ENCODE measurements around the gene CHD9.
A peak's percentile ranks its signal among the peaks of the same experiment; 100 is the strongest.
"Not testable (repeated sequence)": the region's sequence is repeated elsewhere in the genome, so short reads cannot be mapped to it uniquely, and the experiment has no call there.

Gene CHD9

DNA sequence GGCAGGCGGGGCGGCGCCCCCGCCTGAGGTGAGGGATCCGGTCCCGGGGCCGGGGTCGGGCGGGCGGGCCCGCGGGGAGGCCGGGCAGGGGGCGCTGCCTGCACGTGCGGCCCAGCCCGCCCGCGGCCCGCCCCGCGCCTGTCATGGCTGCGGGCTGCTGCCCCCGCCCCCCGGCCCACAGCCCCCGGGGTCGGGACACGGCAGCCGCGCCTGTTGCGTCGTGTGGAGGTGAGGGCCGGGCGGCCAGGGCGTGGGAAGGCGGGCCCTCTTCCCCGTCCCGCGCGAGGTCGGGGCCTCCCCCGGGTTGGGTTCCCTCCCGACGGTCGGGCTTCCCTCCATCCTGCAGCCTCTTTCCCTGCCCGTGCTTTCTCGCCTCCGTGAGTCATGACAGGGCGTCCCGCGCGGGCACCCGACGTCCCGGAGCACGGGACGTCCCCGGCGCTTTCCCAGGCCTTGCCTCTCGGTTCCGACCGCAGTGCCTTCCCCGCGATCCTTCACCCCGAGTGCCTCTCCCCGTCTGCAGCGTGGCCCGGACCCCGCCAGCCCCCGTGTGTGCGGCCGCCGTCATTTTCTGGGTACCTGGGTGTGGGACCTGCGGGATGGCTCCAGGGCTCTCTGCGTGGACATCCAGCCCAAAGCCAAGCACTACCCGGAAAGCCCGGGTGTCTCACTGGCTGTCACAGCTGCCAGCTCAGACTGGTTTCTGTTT is 76.7 kb downstream of the CHD9 start:
- DNase-seq (ENCODE audit: low spot score) = peak; percentile 39

DNA sequence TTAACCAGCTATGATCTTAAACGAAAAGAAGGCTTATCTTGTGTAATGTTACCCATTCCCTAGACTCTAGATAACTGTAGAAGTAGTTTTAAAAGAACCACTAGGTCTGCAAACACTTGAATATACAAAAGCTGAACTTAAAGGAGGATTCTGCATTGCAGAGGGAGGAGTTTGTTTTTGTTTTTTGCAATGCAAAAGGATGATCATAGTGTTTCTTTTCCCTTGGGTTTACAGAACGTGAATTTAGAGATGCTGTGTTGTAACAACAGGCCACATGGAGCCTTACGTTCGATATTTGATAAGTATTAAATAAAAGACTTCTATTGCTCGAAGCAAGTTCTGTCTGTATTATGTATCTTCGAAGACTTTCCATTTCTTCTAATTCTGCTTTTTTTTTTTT is 77.6 kb downstream of the CHD9 start:
- peak; percentile 25 for DNase-seq (ENCODE audit: low spot score)

DNA sequence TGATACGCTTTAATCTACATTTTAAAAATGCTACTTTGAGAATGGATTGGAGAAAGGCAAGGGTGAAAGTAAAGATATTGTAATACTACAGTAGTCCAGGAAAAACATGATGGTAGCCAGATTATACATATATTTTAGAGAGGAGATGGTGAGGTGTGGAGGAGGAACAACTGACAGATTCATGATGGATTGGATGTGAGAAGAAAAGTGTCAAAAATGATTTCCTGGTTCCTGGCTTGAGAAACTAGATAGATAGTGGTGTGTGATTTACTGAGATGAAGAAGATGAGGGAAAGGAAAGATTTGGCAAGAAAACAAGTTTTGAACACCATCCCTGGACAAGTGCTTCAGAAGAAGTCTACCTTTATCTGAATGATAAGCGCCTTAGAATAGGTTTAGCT is 80.5 kb downstream of the CHD9 start:
- no peak for DNase-seq (ENCODE audit: low spot score)

DNA sequence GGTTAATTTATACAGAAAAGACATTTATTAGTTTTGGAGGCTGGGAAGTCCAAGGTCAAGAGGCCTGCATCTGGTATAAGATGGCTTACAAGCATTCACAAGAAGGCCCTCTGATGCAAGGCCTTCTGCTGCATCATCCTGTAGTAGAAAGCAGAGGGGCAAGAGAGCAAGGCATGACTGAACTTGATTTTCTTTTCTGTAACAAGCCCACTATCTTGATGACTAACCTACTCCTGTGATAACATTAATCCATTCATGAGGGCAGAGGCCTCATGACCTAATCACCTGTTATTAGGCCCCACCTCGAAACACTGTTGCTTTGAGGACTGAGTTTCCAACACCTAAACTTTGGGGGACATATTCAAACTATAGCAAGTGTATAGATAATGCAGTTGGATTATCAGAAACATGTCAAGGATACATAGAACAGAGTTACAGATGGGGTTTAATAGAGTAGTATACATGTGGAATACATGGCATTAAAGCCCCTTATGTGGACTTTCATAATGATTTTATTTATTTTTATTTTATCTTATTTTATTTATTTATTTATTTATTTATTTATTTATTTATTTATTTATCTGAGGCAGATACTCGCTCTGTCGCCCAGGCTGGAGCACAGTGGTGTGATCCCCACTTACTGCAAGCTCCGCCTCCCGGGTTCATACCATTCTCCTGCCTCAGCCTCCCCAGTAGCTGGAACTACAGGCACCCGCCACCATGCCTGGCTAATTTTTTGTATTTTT is 88.2 kb downstream of the CHD9 start:
- DNase-seq (ENCODE audit: low spot score) = no peak

DNA sequence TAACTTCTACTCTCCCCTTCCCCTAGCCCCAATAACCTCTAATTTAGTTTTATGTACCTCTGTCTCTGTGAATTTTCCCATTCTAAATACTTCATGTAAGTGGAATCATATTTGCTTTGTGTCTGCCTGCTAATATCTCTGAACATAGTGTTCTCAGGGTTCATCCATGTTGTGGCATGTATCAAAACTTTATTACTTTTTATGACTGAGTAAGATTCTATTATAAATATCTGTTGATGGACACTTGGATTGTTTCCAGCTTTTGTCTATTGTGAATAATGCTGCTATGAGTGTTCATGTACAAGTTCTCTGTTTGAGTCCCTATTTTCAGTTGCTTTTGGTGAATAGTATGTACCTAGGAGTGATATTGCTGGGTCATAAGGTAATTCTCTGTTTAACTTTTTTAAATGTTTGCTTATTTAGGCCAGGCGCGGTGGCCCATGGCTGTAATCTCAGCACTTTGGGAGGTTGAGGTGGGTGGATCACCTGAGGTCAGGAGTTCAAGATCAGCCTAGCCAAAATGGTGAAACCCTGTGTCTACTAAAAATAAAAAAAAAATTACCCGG is 92.8 kb downstream of the CHD9 start:
- DNase-seq (ENCODE audit: low spot score) = no peak

DNA sequence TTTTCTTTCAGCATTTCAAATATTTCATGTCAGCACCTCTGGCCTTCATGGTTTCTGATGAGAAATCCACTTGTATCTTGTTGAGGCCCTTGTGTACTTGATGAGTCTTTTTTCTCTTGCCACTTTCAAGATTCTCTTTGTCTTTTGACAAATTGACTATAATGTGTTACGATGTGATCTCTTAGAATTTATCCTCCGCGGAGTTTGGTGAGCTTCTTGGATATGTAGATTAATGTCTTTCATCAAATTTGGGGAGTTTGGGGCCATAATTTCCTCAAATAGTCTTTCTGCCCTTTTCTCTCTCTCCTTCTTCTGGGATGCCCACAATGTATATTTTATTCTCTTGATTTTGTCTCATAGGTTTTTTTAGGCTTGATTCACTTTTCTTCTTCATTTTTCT is 96.0 kb downstream of the CHD9 start:
- no peak for DNase-seq (ENCODE audit: low spot score)

DNA sequence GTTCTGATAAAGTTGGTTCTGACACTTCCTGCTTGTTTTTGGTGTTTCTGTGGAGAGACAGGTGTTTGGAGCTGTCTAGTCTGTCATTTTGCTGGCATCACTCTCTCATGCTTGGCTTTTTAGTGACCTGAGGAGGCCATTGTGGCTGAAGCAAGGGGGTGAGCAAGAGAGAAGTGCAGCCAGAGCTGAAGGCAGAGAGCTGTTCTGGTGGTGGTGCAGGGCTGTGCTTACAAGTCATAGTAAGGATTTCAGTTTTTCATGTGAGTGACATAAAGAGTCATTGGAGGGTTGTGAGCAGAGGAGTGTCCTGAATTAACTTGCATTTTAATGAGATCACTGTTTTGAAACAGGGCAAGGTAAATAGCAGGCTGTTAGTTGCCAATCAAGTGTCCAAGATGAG is 97.5 kb downstream of the CHD9 start:
- DNase-seq (ENCODE audit: low spot score) = no peak

DNA sequence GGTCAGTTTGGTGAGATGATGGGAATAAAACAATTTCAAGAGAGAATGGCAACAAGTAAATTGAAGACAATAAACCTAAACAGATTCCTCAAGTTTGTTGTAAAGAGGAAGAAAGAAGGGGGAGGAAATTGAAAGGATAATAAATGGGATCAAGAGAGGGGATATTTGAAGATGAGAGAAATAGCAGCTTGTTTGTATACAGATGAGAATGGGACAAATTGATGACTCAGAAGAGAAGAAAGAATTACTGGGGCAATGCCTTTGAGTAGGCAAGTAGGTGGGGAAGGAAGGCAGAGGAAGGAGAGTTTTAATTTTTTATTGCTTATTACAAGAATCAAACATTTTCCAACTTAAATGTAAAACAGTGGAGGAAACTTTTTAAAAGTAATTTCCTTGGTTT is 98.3 kb downstream of the CHD9 start:
- no peak for DNase-seq (ENCODE audit: low spot score)

DNA sequence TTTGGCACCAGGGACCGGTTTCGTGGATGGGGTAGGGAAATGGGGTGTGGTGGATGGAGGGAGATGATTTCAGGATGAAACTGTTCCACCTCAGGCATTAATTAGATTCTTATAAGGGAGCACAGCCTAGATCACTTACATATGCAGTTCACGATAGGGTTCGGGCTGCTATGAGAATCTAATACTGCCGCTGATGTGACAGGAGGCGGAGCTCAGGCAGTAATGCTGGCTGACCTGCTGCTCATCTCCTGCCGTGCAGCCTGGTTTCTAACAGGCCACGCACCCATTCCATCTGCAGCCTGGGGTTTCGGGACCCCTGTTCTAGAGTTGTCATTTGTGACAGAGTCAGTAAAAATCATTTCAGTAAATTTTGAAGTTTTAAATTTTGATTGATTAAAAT is 99.7 kb downstream of the CHD9 start:
- DNase-seq (ENCODE audit: low spot score) = no peak

DNA sequence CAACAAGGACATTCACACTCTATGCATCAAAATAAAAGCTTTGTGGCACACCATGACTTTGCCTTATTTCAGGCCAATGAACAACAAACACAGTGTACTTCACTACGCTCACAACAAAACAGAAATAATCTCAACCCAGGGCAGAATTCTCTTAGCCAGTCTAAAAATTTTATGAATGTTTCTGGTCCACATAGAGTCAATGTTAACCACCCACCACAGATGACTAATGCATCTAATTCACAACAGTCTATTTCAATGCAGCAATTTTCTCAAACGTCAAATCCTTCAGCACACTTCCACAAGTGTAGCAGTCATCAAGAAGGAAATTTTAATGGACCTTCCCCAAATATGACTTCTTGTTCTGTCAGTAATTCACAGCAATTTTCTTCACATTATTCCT is 101.7 kb downstream of the CHD9 start:
- DNase-seq (ENCODE audit: low spot score) = no peak

DNA sequence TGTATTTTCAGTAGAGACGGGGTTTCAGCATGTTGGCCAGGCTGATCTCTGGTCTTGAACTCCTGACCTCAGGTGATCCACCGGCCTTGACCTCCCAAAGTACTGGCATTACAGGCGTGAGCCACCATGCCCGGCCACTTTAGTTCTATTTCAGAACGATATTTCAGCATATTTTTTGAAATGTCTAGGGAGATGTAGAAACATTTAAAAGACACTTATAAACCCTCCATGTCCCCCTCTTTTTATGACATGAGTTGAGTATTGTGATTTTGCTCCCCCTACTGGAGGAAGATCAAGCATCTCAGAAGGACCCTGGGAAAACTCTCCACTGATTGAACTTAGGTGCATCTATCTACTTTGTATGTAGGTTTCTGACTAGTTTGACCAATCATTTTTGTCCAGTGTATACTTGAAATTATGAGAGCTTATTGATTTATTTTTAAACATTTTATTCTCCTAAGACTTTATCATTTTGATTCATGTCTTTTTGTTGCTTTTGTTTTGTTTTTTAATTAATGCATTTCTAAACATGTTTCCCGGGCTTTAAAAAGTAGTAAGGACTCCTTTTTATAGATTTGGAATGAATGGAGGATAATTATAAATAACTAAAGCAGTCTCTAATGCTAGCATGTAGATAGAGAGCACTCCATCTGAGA is 105.1 kb downstream of the CHD9 start:
- peak; percentile 75 for DNase-seq (ENCODE audit: low spot score)

DNA sequence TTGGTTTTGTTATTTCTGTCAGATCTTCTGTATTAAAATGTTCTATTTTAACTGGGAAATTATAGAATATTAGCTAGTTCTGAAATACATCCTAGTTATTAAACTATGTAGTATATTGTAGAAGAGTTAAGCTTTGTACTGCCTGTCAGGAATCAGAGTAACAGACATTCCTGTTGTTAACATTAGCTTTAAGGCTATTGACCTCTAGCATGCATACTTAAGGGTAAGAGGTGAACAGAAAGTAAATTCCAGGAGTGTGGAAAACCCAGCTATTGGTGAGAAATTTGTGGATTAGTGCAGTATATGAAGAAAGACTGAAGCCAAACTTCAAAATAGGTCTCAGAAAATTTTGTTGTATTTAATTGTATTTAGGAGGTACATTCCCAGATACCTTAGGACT is 111.3 kb downstream of the CHD9 start:
- no peak for DNase-seq (ENCODE audit: low spot score)

DNA sequence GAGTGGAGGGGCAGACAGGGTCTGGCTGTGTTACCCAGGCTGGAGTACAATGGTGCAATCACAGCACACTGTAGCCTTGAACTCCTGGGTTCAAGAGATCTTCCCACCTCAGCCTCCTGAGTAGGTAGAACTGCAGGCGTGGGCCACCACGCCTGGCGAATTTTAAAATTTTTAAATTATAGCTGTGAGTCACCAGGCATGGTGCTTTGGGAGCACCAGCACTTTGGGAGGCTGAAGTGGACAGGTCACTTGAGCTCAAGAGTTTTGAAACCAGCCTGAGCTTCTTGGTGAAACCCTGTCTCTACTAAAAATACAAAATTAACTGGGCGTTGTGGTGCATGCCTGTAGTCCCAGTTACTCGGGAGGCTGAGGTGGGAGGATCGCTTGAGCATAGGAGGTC is 114.0 kb downstream of the CHD9 start:
- no peak for DNase-seq (ENCODE audit: low spot score)

DNA sequence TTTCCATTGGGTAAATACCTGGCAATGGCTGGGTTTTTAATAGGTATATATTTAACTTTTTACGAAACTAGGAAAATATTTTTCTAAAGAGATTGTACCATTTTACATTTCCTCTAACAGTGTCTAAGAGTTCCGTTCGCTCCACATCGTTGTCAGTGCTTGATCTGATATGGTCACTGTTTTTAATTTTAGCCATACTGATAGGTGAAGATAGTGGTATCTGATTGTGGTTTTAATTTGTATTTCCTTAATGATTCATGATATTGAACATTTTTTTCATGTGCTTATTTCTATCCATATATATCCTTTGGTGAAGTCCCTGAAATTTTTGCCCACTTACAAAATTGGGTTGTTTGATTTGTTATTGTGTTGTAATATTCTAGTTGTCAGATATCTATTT is 117.7 kb downstream of the CHD9 start:
- no peak for DNase-seq (ENCODE audit: low spot score)

DNA sequence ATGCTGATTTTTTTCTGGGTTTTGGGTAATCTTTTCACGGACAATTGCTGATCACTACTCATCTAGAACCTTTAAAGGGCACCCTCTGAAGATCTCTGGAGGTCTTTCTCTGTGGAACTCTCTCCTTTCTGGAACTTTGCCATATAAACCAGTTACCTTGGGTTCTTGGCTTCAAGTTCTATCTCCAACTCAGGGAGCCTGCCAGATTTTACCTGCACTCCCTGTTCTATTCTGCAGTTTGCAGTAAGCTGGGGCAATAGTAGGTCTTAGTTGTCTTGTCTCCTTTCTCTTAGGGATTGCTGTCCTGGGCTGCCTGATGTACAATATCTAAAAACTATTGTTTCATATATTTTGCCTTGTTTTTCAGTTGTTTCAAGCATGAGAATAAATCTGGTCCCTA is 120.3 kb downstream of the CHD9 start:
- no peak for DNase-seq (ENCODE audit: low spot score)

DNA sequence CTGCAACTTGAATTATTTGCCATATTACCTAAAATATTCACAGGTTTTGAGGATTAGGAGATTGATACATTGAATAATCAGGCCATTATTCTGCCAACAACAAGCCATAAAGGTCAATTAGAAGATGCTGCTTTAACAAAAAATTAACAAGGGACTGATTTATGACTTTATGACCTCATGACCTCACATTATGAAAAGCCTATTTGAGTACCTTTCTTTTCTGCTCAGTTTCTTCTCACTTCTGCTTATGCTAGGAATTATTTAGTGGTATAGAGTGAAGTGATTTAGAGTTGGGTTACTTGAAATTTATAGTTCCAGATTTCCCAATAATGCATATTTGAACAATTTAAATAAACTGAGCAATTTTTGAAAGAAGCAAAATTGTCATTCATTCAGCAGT is 121.6 kb downstream of the CHD9 start:
- no peak for DNase-seq (ENCODE audit: low spot score)

DNA sequence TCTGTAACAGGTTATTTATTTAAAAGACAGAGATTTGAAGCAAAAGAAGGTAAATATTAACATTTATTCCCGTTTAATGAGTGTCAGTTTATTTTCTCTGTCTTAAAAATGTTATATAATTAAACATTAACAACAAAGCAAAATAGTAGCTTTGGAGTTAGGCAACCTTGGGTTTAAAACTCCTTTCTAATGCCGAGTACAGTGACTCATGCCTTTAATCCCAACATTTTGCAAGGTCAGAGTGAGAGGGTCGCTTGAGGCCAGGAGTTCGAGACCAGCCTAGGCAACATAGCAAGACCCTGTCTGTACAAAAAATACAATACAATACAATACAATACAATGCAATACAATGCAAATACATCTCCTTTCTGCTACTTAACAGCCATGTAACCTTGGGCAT is 128.7 kb downstream of the CHD9 start:
- DNase-seq (ENCODE audit: low spot score) = no peak

DNA sequence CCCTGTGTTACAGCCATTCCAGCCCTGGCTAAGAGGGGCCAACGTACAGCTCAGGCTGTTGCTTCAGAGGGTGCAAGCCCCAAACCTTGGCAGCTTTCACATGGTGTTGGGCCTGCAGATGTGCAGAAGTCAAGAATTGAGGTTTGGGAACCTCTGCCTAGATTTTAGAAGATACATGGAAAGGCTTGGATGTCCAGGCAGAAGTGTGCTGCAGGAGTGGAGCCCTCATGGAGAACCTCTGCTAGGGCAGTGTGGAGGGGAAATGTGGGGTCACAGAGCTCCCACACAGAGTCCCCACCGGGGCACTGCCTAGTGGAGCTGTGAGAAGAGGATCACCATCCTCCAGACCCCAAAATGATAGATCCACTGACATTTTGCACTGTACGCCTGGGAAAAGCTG is 130.9 kb downstream of the CHD9 start:
- not testable (repeated sequence) for DNase-seq (ENCODE audit: low spot score)

DNA sequence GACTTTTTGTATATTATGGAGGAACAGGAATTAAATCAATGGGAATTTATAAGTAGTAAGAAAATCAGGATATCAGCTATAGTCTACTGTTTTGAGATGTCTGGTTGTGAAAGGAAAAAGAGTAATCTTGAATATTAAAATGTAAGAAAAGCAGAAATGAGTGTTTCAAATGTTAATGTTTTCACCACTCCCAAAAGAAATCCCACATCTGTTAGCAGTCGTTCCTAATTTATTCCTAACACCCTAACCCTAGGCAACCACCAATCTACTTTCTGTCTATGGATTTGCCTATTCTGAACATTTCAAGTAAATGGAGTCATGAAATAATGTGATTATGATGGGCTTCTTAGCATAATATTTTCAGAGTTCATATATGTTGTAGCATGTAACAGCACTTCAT is 133.0 kb downstream of the CHD9 start:
- no peak for DNase-seq (ENCODE audit: low spot score)

DNA sequence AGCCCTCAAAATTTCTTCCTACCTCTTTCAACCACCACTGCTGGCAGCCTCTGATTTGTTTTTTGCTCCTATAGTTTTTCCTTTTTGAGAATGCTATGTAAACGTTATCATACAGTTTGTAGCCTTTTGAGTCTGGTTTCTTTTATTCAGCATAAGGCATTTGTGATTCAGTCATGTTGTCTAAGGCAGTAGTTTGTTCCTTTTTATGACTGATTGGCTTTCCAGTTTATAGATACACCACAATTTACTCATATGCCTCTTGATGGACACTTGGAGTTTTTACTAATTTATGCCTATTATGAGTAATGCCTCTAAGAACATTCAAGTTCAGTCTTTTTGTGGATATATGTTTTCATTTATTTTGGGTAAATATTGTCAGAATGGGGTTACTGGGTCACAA is 136.6 kb downstream of the CHD9 start:
- no peak for DNase-seq (ENCODE audit: low spot score)

DNA sequence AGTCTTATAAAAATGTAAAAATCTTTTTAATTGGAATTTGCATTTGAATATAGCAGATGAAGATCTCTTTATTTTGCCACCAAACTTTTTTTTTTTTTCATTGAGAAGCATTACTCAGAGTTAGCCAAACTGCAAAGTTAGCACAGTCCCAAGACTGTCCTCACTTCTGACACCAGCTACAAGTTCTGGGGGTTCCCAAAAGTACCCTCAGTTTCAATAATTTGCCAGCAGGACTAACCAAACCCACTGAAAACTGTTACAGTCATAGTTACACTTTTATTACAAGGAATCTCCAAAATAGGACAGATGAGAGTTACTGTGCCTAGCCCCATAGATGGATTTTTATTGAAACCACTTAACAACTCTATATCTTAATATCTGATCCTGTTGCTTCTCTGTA is 144.1 kb downstream of the CHD9 start:
- DNase-seq (ENCODE audit: low spot score) = no peak

DNA sequence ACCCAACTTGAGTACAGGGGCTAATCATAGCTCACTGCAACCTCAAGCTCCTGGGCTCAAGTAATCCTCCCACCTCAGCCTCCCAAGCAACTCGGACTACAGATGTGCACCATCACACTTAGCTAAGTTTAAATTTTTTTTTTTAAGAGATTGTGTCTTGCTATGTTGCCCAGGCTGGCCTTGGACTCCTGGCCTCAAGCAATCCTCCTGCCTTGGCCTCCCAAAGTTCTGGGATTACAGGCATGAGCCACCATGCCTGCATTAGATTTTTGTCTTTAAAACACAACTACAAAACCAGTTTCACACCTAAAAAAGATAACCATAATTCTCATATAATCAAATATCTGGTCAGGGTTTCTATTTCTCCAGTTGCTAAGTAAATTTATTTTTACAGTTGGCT is 147.1 kb downstream of the CHD9 start:
- DNase-seq (ENCODE audit: low spot score) = no peak

DNA sequence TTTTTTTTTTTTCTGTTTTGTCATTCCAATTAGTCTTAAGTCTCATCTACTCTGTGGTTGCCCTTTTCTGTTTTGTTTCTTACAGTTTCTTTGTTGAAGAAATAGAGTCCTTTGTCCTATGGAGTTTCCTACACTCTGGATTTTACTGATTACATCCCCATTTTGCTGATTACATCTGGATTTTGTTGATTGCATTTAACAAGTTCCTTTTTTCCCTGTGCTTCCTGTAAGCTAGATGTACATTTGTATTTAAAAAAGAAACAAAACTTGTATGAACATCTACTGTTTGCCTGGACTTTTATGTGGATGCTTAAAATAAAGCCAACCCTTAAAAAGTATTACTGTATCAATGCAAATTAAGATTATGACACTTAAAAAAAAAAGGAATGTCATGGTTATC is 147.6 kb downstream of the CHD9 start:
- no peak for DNase-seq (ENCODE audit: low spot score)
